GM10248 (cell line): ENCODE measurements around the gene OGFRL1.
"Not testable (repeated sequence)": the region's sequence is repeated elsewhere in the genome, so short reads cannot be mapped to it uniquely, and the experiment has no call there.

Experiments
- CTCF ChIA-PET: fragments of 300-600 bp; sonication (Branson Sonifier 250); formaldehyde crosslinking; extraction: SDS; loops from one replicate; lab custom pipeline; 2021; ENCODE audit warnings: antibody characterized with exemption; lab: Yijun Ruan, JAX
- POLR2A ChIA-PET: fragments of 350-650 bp; sonication (Branson Sonifier 250); formaldehyde crosslinking; extraction: SDS; loops from one replicate; lab custom pipeline; 2020; ENCODE audit warnings: antibody characterized with exemption; lab: Yijun Ruan, JAX
- DNase-seq: peaks from one replicate; pipeline ENCODE4 v3.0.0; 2012; ENCODE audit errors: extremely low spot score
- TF ChIP-seq, protein P1 (sequence below): IDR thresholded peaks from 2 replicates; pipeline ENCODE4 v1.5.1; 2012; ENCODE audit warnings: mild to moderate bottlenecking, low read depth; ENCODE audit errors: extremely low read depth, missing control alignments, control extremely low read depth

Gene OGFRL1

GRCh38 chr6:71259888-71260604 lies 28.6 kb upstream of the OGFRL1 start:
- POLR2A ChIA-PET = no interaction called here
- TF ChIP-seq, protein P1, sequence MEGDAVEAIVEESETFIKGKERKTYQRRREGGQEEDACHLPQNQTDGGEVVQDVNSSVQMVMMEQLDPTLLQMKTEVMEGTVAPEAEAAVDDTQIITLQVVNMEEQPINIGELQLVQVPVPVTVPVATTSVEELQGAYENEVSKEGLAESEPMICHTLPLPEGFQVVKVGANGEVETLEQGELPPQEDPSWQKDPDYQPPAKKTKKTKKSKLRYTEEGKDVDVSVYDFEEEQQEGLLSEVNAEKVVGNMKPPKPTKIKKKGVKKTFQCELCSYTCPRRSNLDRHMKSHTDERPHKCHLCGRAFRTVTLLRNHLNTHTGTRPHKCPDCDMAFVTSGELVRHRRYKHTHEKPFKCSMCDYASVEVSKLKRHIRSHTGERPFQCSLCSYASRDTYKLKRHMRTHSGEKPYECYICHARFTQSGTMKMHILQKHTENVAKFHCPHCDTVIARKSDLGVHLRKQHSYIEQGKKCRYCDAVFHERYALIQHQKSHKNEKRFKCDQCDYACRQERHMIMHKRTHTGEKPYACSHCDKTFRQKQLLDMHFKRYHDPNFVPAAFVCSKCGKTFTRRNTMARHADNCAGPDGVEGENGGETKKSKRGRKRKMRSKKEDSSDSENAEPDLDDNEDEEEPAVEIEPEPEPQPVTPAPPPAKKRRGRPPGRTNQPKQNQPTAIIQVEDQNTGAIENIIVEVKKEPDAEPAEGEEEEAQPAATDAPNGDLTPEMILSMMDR = no peak
- CTCF ChIA-PET = interaction anchor here (1.9 kb wide), 1 partner anchor 9 kb away, joined by 5 read pairs; no protein-coding TSS in a partner anchor

DNA sequence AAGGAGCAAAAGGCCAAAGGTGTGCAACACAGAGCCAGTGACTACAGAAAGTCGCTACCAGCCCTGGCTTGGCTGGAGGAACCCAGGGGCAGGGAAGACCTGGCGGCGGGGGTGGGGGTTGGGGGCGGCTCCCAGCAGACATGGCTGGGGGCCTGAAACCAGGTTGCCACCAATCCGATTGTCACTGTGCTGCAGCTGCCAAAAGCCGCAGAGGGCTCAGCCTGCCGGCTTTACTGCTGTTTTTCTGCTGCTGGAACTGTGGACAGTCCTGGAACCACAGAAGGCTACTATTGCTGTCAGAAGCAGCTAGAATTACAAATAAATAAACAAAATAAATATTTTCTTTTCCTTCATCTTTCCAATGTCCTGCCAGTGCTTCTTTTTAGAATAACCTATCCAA lies 25.7 kb upstream of the OGFRL1 start:
- POLR2A ChIA-PET = no interaction called here
- CTCF ChIA-PET = no interaction called here
- no peak for DNase-seq
- TF ChIP-seq, protein P1 = no peak

More at GRCh38 chr6:71259888-71260604, 28.6 kb upstream of the OGFRL1 start:
- no peak for DNase-seq

GRCh38 chr6:71266392-71266791 lies 22.2 kb upstream of the OGFRL1 start:
- POLR2A ChIA-PET, CTCF ChIA-PET, DNase-seq: not testable (repeated sequence)

DNA sequence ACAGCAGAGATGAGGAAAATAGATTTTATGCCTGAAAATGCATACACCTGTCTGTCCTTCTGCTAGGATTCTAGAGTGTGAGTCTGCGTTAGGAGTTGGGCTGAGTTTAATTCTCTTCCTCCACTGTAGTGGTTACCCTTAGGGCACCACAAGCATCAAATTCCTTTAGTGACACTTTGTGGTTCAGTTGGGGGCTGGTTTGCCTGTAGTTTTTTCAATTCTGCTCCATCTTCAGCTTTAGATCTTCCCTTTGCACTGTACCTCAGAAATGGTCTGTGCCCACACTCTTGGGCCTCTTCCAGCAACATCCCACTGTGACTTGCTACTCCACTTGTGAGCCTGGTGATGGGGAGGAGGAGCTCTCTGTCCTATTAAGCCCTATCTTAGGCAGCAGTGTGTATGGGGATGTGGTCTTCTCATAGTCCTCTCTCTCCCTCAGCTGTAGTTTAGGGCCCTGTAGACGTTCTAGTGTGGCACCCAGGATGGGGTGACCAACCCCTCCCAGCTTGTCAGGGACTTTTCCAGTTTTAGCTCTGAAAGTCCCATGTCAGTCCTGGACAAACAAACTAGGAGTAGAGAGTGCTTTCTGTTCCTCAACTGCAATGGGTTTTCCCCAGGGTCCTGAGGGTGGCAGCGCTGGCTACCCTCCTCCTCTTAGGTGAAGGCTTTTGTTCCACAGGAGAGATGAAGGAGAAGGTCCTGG lies 19.7 kb upstream of the OGFRL1 start:
- CTCF ChIA-PET = interaction anchor here (1.1 kb wide), 1 partner anchor 9 kb away, joined by 5 read pairs; no protein-coding TSS in a partner anchor
- no peak for DNase-seq
- TF ChIP-seq, protein P1 = no peak
- POLR2A ChIA-PET = no interaction called here

DNA sequence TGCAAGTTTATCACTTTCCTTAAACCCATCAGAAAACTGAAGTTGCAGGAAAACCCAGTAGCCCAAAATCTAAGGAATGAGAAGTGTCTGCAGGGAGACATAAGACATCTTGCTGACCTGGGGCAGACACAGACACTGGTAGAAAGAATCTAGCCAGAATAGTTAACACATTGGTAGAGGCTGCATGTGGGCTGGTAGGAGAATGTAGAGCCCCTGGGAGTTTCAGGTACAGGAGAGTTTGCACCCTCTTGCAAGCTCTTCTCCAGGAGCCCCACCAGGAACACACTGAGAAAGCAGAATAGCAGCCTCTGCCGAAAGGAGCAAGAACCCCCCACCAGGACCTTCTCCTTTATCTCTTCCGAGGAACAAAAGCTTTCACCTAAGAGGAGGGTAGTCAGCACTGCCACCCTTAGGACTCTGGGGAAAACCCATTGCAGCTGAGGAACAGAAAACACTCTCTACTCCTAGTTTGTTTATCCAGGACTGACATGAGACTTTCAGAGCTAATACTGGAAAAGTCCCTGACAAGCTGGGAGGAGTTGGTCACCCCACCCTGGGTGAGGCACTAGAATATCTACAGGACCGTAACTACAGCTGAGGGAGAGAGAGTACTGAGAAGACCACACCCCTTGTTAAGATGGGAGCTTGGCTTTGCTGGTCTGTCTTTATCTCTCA lies 10.5 kb upstream of the OGFRL1 start:
- TF ChIP-seq, protein P1 = no peak
- CTCF ChIA-PET = interaction anchor here (1.1 to 1.2 kb wide), 2 partner anchors 10 to 18 kb away, joined by 3 to 5 read pairs; no protein-coding TSS in a partner anchor
- no peak for DNase-seq
- POLR2A ChIA-PET = no interaction called here

DNA sequence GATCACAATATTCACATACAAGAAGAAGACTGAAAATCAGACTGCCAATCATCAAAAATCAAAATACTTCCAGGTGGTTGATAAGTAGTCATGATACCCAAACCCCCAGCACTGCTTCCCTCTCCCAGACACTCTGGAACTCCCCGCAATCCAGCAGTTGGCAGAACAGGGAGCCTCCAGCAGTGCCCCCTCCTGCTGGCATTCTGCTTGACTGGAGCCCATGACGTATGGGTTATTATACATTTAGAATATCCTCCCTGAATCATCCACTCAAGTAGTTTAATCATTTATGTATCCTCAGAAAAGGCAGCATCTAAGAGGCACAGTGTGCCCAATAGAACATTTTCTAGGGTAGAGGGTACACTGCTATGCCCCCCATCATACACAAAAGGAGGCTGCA lies 9.3 kb upstream of the OGFRL1 start:
- DNase-seq = no peak
- TF ChIP-seq, protein P1 = no peak
- ChIA-PET POLR2A (no interaction called here), CTCF (interaction anchor here (2.5 kb wide), 1 partner anchor 17 kb away, joined by 9 read pairs; no protein-coding TSS in a partner anchor)

- CTCF ChIA-PET = interaction anchor here (2.5 kb wide), 1 partner anchor 17 kb away, joined by 9 read pairs; no protein-coding TSS in a partner anchor
Observed at GRCh38 chr6:71279740-71280139, 8.9 kb upstream of the OGFRL1 start.

More at GRCh38 chr6:71279740-71280139, 8.9 kb upstream of the OGFRL1 start:
- DNase-seq = no peak
- TF ChIP-seq, protein P1 = no peak
- POLR2A ChIA-PET = no interaction called here
